Cardiac muscle cell (in vitro differentiated cells and primary cell): ENCODE measurements around the gene CFAP74. TPM values are rescaled to one million over a fixed set of nuclear protein-coding genes. Genes with fewer than 3 reads are reported as not detected.

Experiments used
- DNase-seq, 2 donors: peaks; one replicate each; pipeline versions ENCODE4 v3.0.0 to v3.0.0-alpha.2; 2010 to 2017; ENCODE audit warnings: low read depth in 1 of 2, low spot score in 1 of 2
- H3K27ac ChIP-seq: fragments of 200-600 bp; sonication (generic); 2 replicates; pipeline ENCODE4 v1.5.1; 2016
- H3K27me3 ChIP-seq: fragments of 200-600 bp; sonication (generic); 2 replicates; pipeline ENCODE4 v1.6.0; 2016; ENCODE audit warnings: control low read depth
- H3K36me3 ChIP-seq: fragments of 200-600 bp; sonication (generic); 2 replicates; pipeline ENCODE4 v1.5.1; 2016; ENCODE audit warnings: control low read depth
- H3K4me1 ChIP-seq: fragments of 200-600 bp; sonication (generic); 2 replicates; pipeline ENCODE4 v1.8.1; 2017; ENCODE audit warnings: low read depth, mild to moderate bottlenecking, mixed run types
- H3K4me3 ChIP-seq: fragments of 200-600 bp; sonication (generic); 2 replicates; pipeline ENCODE4 v1.5.1; 2016; ENCODE audit warnings: mild to moderate bottlenecking
- H3K9me3 ChIP-seq: fragments of 200-600 bp; sonication (generic); 2 replicates; pipeline ENCODE4 v1.5.1; 2017; ENCODE audit warnings: low read depth, mild to moderate bottlenecking, control low read depth
- polyA plus RNA-seq: library from polyadenylated mRNA; unstranded; fragments of >200 nt; fragmentation: Nextera tagmentation; extraction: Ambion mirVana; gene quantifications from 2 replicates; pipeline ENCODE4 v1.2.1, GENCODE V29; 2016
- total RNA-seq: library from RNA; depleted of rRNA; stranded (reverse); fragments of >200 nt; gene quantifications from 2 replicates; pipeline ENCODE4 v1.2.3, GENCODE V29; 2016
- TF ChIP-seq, protein P1 (sequence below): IDR thresholded peaks from 2 replicates; pipeline ENCODE4 v1.5.1; 2012; ENCODE audit warnings: low read depth, mild to moderate bottlenecking, low read length

The CFAP74 gene
- total and polyA plus RNA-seq, 2 experiments from 2014 or later = 0.63 to 1.7 TPM

- TF ChIP-seq, protein P1, sequence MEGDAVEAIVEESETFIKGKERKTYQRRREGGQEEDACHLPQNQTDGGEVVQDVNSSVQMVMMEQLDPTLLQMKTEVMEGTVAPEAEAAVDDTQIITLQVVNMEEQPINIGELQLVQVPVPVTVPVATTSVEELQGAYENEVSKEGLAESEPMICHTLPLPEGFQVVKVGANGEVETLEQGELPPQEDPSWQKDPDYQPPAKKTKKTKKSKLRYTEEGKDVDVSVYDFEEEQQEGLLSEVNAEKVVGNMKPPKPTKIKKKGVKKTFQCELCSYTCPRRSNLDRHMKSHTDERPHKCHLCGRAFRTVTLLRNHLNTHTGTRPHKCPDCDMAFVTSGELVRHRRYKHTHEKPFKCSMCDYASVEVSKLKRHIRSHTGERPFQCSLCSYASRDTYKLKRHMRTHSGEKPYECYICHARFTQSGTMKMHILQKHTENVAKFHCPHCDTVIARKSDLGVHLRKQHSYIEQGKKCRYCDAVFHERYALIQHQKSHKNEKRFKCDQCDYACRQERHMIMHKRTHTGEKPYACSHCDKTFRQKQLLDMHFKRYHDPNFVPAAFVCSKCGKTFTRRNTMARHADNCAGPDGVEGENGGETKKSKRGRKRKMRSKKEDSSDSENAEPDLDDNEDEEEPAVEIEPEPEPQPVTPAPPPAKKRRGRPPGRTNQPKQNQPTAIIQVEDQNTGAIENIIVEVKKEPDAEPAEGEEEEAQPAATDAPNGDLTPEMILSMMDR = no peak
- no peaks in the 10 kb centered on the region for H3K9me3 ChIP-seq
- H3K36me3 ChIP-seq = no peaks in the 10 kb centered on the region
- H3K4me1 ChIP-seq = peaks cover 10% of the 10 kb centered on the region
- no peaks in the 10 kb centered on the region for H3K27me3 ChIP-seq
- H3K4me3 ChIP-seq = no peak overlapping the region
- no peak for DNase-seq
- no peak overlapping the region for H3K27ac ChIP-seq
These were observed 104.2 kb downstream of the CFAP74 start for GRCh38 chr1:1899266-1899966.

DNA sequence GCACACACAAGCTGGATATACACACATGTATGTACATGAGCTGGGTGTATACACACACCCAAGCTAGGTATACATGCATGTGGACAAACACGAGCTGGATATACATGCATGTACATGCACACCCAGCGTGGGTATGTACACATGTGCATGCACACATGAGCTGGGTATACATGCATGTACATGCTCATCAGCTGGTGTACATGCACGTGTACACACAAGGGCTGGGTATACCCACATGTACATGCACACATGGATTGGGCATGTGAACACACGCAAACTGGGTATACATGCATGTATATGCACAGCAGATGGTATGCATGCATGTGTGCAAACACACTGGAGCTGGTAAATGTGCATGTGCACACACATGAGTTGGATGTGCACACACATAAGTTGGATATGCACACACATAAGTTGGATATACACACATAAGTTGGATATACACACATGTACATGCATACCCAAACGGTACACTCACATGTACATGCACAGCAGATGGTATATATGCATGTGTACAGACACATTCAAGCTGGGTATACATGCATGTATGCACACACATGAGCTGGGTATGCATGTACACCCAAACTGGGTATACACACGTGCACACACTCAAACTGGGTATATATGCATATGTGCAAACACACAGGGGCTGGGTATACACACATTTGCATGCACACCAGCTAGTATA, 105.2 kb downstream of the CFAP74 start:
- no peak overlapping the region for H3K4me3 ChIP-seq
- TF ChIP-seq, protein P1 = no peak
- H3K27ac ChIP-seq = no peak overlapping the region
- H3K4me1 ChIP-seq = peaks cover 11% of the 10 kb centered on the region
- no peaks in the 10 kb centered on the region for H3K36me3 ChIP-seq
- no peaks in the 10 kb centered on the region for H3K9me3 ChIP-seq
- no peaks in the 10 kb centered on the region for H3K27me3 ChIP-seq
- DNase-seq = no peak

- Histone ChIP-seq H3K27me3 (no peaks in the 10 kb centered on the region), H3K27ac (no peak overlapping the region)
These were observed 107.9 kb downstream of the CFAP74 start for GRCh38 chr1:1895456-1896336.

GRCh38 chr1:1895060-1895418, 108.5 kb downstream of the CFAP74 start:
- H3K36me3 ChIP-seq = no peaks in the 10 kb centered on the region
- H3K9me3 ChIP-seq = no peaks in the 10 kb centered on the region
- TF ChIP-seq, protein P1 = no peak
- no peak for DNase-seq
- peaks cover 18% of the 10 kb centered on the region for H3K4me1 ChIP-seq
- no peak overlapping the region for H3K27ac ChIP-seq
- H3K4me3 ChIP-seq = no peak overlapping the region
- H3K27me3 ChIP-seq = no peaks in the 10 kb centered on the region

More at GRCh38 chr1:1895456-1896336, 107.9 kb downstream of the CFAP74 start:
- Histone ChIP-seq H3K36me3 (no peaks in the 10 kb centered on the region), H3K4me1 (peaks cover 18% of the 10 kb centered on the region), H3K4me3 (no peak overlapping the region), H3K9me3 (no peaks in the 10 kb centered on the region)
- TF ChIP-seq, protein P1 = no peak
- no peak for DNase-seq

DNA sequence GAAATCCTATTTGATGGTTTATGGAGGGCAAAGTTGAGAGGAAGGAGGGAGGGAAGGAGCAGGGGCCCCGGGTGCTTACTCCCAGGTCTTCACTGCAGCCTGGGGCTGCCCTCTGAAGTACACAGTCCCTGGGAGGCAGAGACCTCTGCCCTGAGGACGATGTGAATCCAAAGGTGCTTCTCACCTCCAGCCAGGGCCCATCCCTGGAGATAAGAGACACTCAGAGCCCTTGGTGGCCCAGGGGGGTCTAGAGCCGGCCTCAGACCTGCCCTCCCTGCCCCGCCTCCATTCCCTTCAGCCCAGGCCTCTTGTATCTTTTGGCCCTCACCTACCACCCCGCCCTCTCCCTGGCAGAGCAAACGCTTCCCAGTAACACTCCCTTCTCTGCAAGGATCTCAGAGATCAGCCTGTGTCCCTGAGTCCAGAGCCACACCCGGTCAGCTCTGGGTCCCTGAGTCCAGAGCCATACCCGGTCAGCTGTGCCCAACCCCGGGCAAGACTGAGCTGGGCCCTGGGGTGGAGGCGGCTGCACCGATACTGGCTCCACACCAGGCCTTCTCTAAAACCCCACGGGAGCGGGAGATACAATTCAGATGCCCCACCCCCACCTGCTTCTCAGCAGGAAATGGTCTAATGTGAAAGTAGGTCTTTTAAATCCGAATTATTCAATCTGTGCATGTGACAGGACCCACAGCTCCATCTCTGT, 109.1 kb downstream of the CFAP74 start:
- H3K27me3 ChIP-seq = no peaks in the 10 kb centered on the region
- no peaks in the 10 kb centered on the region for H3K9me3 ChIP-seq
- no peaks in the 10 kb centered on the region for H3K36me3 ChIP-seq
- no peak overlapping the region for H3K4me3 ChIP-seq
- no peak for DNase-seq
- H3K27ac ChIP-seq = no peak overlapping the region
- H3K4me1 ChIP-seq = peaks cover 18% of the 10 kb centered on the region
- TF ChIP-seq, protein P1 = no peak
